Measurements from ENCODE around the gene SYTL5.

Gene SYTL5

GRCh38 chrX:38142610-38143009 is 136.3 kb downstream of the SYTL5 start:
- Histone ChIP-seq H3K14ac (ENCODE audit: low read length) (no peak overlapping the region), H3K4me3 (ENCODE audit: low read depth, low read length) (no peak overlapping the region), H2AK5ac (ENCODE audit: low read length) (no peak overlapping the region), H2AFZ (ENCODE audit: insufficient read depth, low read length, poor library complexity) (no peak overlapping the region), H3K23ac (ENCODE audit: low read length) (no peak overlapping the region), H4K8ac (ENCODE audit: low read depth, low read length) (no peak overlapping the region), H3K79me1 (ENCODE audit: low read length) (no peaks in the 10 kb centered on the region), H3K4me1 (ENCODE audit: control insufficient read depth in 1 of 2, insufficient read depth in 2 of 2, low read length in 2 of 2) (no peaks in the 10 kb centered on the region), H2BK5ac (ENCODE audit: low read depth, low read length, poor library complexity) (no peak overlapping the region), H4K91ac (ENCODE audit: low read depth, low read length) (no peak overlapping the region), H3K36me3 (ENCODE audit: control insufficient read depth in 1 of 2, insufficient read depth in 2 of 2, low read length in 2 of 2) (no peaks in the 10 kb centered on the region), H3K18ac (ENCODE audit: low read length) (no peak overlapping the region), H3K4me2 (ENCODE audit: low read length) (no peak overlapping the region), H3K79me2 (ENCODE audit: control insufficient read depth, insufficient read depth, low read length, poor library complexity) (no peaks in the 10 kb centered on the region), H3K4ac (ENCODE audit: low read depth, low read length) (no peak overlapping the region), H3K27ac (ENCODE audit: low read depth, low read length) (no peak overlapping the region), H3K9ac (ENCODE audit: low read length) (no peak overlapping the region), H2BK120ac (ENCODE audit: insufficient read depth, low read length, poor library complexity) (no peak overlapping the region), H3K9me3 (ENCODE audit: insufficient read depth, low read depth, low read length) (no peaks in the 10 kb centered on the region), H3K27me3 (ENCODE audit: insufficient read depth, low read length) (no peaks in the 10 kb centered on the region), H4K12ac (ENCODE audit: low read depth, low read length) (no peak overlapping the region), H2BK12ac (ENCODE audit: low read length) (no peak overlapping the region)
- no peak for DNase-seq
- WGBS (ENCODE audit: extremely low coverage, insufficient coverage, insufficient read length) = no CpG with 5 or more reads among the region's 1 CpG

- DNase-seq = no peak
- Histone ChIP-seq H2BK120ac (ENCODE audit: insufficient read depth, low read length, poor library complexity) (no peak overlapping the region), H2AK5ac (ENCODE audit: low read length) (no peak overlapping the region), H3K4me1 (ENCODE audit: control insufficient read depth in 1 of 2, insufficient read depth in 2 of 2, low read length in 2 of 2) (peaks cover 0 to 4% of the 10 kb centered on the region in 2 experiments), H3K9me3 (ENCODE audit: insufficient read depth, low read depth, low read length) (no peaks in the 10 kb centered on the region), H2AFZ (ENCODE audit: insufficient read depth, low read length, poor library complexity) (no peak overlapping the region), H4K8ac (ENCODE audit: low read depth, low read length) (no peak overlapping the region), H3K9ac (ENCODE audit: low read length) (no peak overlapping the region), H3K4me2 (ENCODE audit: low read length) (no peak overlapping the region), H4K91ac (ENCODE audit: low read depth, low read length) (no peak overlapping the region), H3K79me1 (ENCODE audit: low read length) (no peaks in the 10 kb centered on the region), H2BK12ac (ENCODE audit: low read length) (no peak overlapping the region), H3K27me3 (ENCODE audit: insufficient read depth, low read length) (no peaks in the 10 kb centered on the region), H3K4ac (ENCODE audit: low read depth, low read length) (no peak overlapping the region), H3K23ac (ENCODE audit: low read length) (no peak overlapping the region), H3K36me3 (ENCODE audit: control insufficient read depth in 1 of 2, insufficient read depth in 2 of 2, low read length in 2 of 2) (no peaks in the 10 kb centered on the region), H3K79me2 (ENCODE audit: control insufficient read depth, insufficient read depth, low read length, poor library complexity) (no peaks in the 10 kb centered on the region), H3K27ac (ENCODE audit: low read depth, low read length) (no peak overlapping the region), H3K14ac (ENCODE audit: low read length) (no peak overlapping the region), H4K12ac (ENCODE audit: low read depth, low read length) (no peak overlapping the region), H3K18ac (ENCODE audit: low read length) (no peak overlapping the region), H3K4me3 (ENCODE audit: low read depth, low read length) (no peak overlapping the region), H2BK5ac (ENCODE audit: low read depth, low read length, poor library complexity) (no peak overlapping the region)
- no CpG with 5 or more reads among the region's 2 CpGs for WGBS (ENCODE audit: extremely low coverage, insufficient coverage, insufficient read length)
Measured at GRCh38 chrX:38149016-38149415, 142.7 kb downstream of the SYTL5 start.

GRCh38 chrX:38150993-38151392 is 144.6 kb downstream of the SYTL5 start:
- Histone ChIP-seq H3K4ac (ENCODE audit: low read depth, low read length) (no peak overlapping the region), H3K4me1 (ENCODE audit: control insufficient read depth in 1 of 2, insufficient read depth in 2 of 2, low read length in 2 of 2) (peaks cover 0 to 4% of the 10 kb centered on the region in 2 experiments), H3K4me3 (ENCODE audit: low read depth, low read length) (no peak overlapping the region), H2AK5ac (ENCODE audit: low read length) (no peak overlapping the region), H2BK12ac (ENCODE audit: low read length) (no peak overlapping the region), H4K8ac (ENCODE audit: low read depth, low read length) (no peak overlapping the region), H3K79me2 (ENCODE audit: control insufficient read depth, insufficient read depth, low read length, poor library complexity) (no peaks in the 10 kb centered on the region), H4K12ac (ENCODE audit: low read depth, low read length) (no peak overlapping the region), H3K18ac (ENCODE audit: low read length) (no peak overlapping the region), H2BK5ac (ENCODE audit: low read depth, low read length, poor library complexity) (no peak overlapping the region), H4K91ac (ENCODE audit: low read depth, low read length) (no peak overlapping the region), H3K79me1 (ENCODE audit: low read length) (no peaks in the 10 kb centered on the region), H3K23ac (ENCODE audit: low read length) (no peak overlapping the region), H3K4me2 (ENCODE audit: low read length) (no peak overlapping the region), H3K27me3 (ENCODE audit: insufficient read depth, low read length) (no peaks in the 10 kb centered on the region), H2BK120ac (ENCODE audit: insufficient read depth, low read length, poor library complexity) (no peak overlapping the region), H3K9ac (ENCODE audit: low read length) (no peak overlapping the region), H2AFZ (ENCODE audit: insufficient read depth, low read length, poor library complexity) (no peak overlapping the region), H3K27ac (ENCODE audit: low read depth, low read length) (no peak overlapping the region), H3K9me3 (ENCODE audit: insufficient read depth, low read depth, low read length) (no peaks in the 10 kb centered on the region), H3K36me3 (ENCODE audit: control insufficient read depth in 1 of 2, insufficient read depth in 2 of 2, low read length in 2 of 2) (no peaks in the 10 kb centered on the region), H3K14ac (ENCODE audit: low read length) (no peak overlapping the region)
- DNase-seq = no peak
- no CpG with 5 or more reads among the region's 4 CpGs for WGBS (ENCODE audit: extremely low coverage, insufficient coverage, insufficient read length)

GRCh38 chrX:38151441-38151840 is 145.1 kb downstream of the SYTL5 start:
- no peaks in the 10 kb centered on the region for H3K79me2 ChIP-seq (ENCODE audit: control insufficient read depth, insufficient read depth, low read length, poor library complexity)
- no peak overlapping the region for H3K4ac ChIP-seq (ENCODE audit: low read depth, low read length)
- H3K23ac ChIP-seq (ENCODE audit: low read length) = no peak overlapping the region

More at GRCh38 chrX:38151441-38151840, 145.1 kb downstream of the SYTL5 start:
- H3K4me3 ChIP-seq (ENCODE audit: low read depth, low read length) = no peak overlapping the region
- no peak overlapping the region for H3K18ac ChIP-seq (ENCODE audit: low read length)
- H3K4me2 ChIP-seq (ENCODE audit: low read length) = no peak overlapping the region
- no peaks in the 10 kb centered on the region for H3K36me3 ChIP-seq (ENCODE audit: control insufficient read depth in 1 of 2, insufficient read depth in 2 of 2, low read length in 2 of 2)
- WGBS (ENCODE audit: extremely low coverage, insufficient coverage, insufficient read length) = no CpG with 5 or more reads among the region's 5 CpGs
- H2AFZ ChIP-seq (ENCODE audit: insufficient read depth, low read length, poor library complexity) = no peak overlapping the region
- no peak overlapping the region for H2BK5ac ChIP-seq (ENCODE audit: low read depth, low read length, poor library complexity)
- H3K9ac ChIP-seq (ENCODE audit: low read length) = no peak overlapping the region
- H4K12ac ChIP-seq (ENCODE audit: low read depth, low read length) = peak overlapping the region; percentile 75
- no peak overlapping the region for H4K91ac ChIP-seq (ENCODE audit: low read depth, low read length)
- no peaks in the 10 kb centered on the region for H3K27me3 ChIP-seq (ENCODE audit: insufficient read depth, low read length)
- H2BK120ac ChIP-seq (ENCODE audit: insufficient read depth, low read length, poor library complexity) = no peak overlapping the region
- H3K27ac ChIP-seq (ENCODE audit: low read depth, low read length) = no peak overlapping the region
- no peaks in the 10 kb centered on the region for H3K79me1 ChIP-seq (ENCODE audit: low read length)
- H4K8ac ChIP-seq (ENCODE audit: low read depth, low read length) = no peak overlapping the region
- H2AK5ac ChIP-seq (ENCODE audit: low read length) = no peak overlapping the region
- H3K4me1 ChIP-seq (ENCODE audit: control insufficient read depth in 1 of 2, insufficient read depth in 2 of 2, low read length in 2 of 2) = peaks cover 0 to 5% of the 10 kb centered on the region in 2 experiments
- H3K14ac ChIP-seq (ENCODE audit: low read length) = no peak overlapping the region
- no peak for DNase-seq
- H2BK12ac ChIP-seq (ENCODE audit: low read length) = no peak overlapping the region
- no peaks in the 10 kb centered on the region for H3K9me3 ChIP-seq (ENCODE audit: insufficient read depth, low read depth, low read length)

Data from trophoblast cell (in vitro differentiated cells and primary cell).